ENCODE measurements around the gene SMTNL2. TPM values are rescaled to one million over a fixed set of nuclear protein-coding genes. Genes with fewer than 3 reads are reported as not detected.

Gene SMTNL2
- total RNA-seq, 1 donor from 2014 or later = 22.0 TPM

GRCh38 chr17:4542003-4542725 lies 42.2 kb upstream of the SMTNL2 start:
- H3K27ac Mint-ChIP-seq (ENCODE audit: unreplicated experiment) = peak overlapping the region; percentile 55
- no peak for DNase-seq
- no peaks in the 10 kb centered on the region for H3K27me3 Mint-ChIP-seq (ENCODE audit: unreplicated experiment)
- no peak for TF ChIP-seq CTCF (IDR thresholded peaks at IDR 0.05; ENCODE audit: partially characterized antibody, unreplicated experiment)
- H3K4me3 Mint-ChIP-seq (ENCODE audit: unreplicated experiment) = no peak overlapping the region
- H3K9me3 Mint-ChIP-seq (ENCODE audit: unreplicated experiment) = peaks cover 1% of the 10 kb centered on the region
- H3K36me3 Mint-ChIP-seq (ENCODE audit: unreplicated experiment) = no peaks in the 10 kb centered on the region
- peaks cover 3% of the 10 kb centered on the region for H3K4me1 Mint-ChIP-seq (ENCODE audit: low read depth, unreplicated experiment)

- Mint-ChIP-seq H3K4me1 (ENCODE audit: low read depth, unreplicated experiment) (peaks cover 3% of the 10 kb centered on the region), H3K27ac (ENCODE audit: unreplicated experiment) (no peak overlapping the region), H3K36me3 (ENCODE audit: unreplicated experiment) (no peaks in the 10 kb centered on the region), H3K4me3 (ENCODE audit: unreplicated experiment) (no peak overlapping the region), H3K9me3 (ENCODE audit: unreplicated experiment) (no peaks in the 10 kb centered on the region), H3K27me3 (ENCODE audit: unreplicated experiment) (no peaks in the 10 kb centered on the region)
- no peak for DNase-seq
- no peak for TF ChIP-seq CTCF (IDR thresholded peaks at IDR 0.05; ENCODE audit: partially characterized antibody, unreplicated experiment)
These were observed 41.6 kb upstream of the SMTNL2 start for GRCh38 chr17:4542726-4543191.

GRCh38 chr17:4543557-4544026 lies 40.7 kb upstream of the SMTNL2 start:
- Mint-ChIP-seq H3K27ac (ENCODE audit: unreplicated experiment) (no peak overlapping the region), H3K27me3 (ENCODE audit: unreplicated experiment) (no peaks in the 10 kb centered on the region), H3K4me1 (ENCODE audit: low read depth, unreplicated experiment) (peaks cover 3% of the 10 kb centered on the region), H3K36me3 (ENCODE audit: unreplicated experiment) (no peaks in the 10 kb centered on the region), H3K9me3 (ENCODE audit: unreplicated experiment) (no peaks in the 10 kb centered on the region), H3K4me3 (ENCODE audit: unreplicated experiment) (no peak overlapping the region)
- DNase-seq = no peak
- TF ChIP-seq CTCF (IDR thresholded peaks at IDR 0.05; ENCODE audit: partially characterized antibody, unreplicated experiment) = no peak

- TF ChIP-seq CTCF (IDR thresholded peaks at IDR 0.05; ENCODE audit: partially characterized antibody, unreplicated experiment) = no peak
- peaks cover 3% of the 10 kb centered on the region for H3K4me1 Mint-ChIP-seq (ENCODE audit: low read depth, unreplicated experiment)
- H3K27ac Mint-ChIP-seq (ENCODE audit: unreplicated experiment) = no peak overlapping the region
- no peak overlapping the region for H3K4me3 Mint-ChIP-seq (ENCODE audit: unreplicated experiment)
- H3K9me3 Mint-ChIP-seq (ENCODE audit: unreplicated experiment) = no peaks in the 10 kb centered on the region
- no peak for DNase-seq
- no peaks in the 10 kb centered on the region for H3K36me3 Mint-ChIP-seq (ENCODE audit: unreplicated experiment)
- no peaks in the 10 kb centered on the region for H3K27me3 Mint-ChIP-seq (ENCODE audit: unreplicated experiment)
These were observed 40.0 kb upstream of the SMTNL2 start for GRCh38 chr17:4544135-4544950.

GRCh38 chr17:4544951-4545216 lies 39.4 kb upstream of the SMTNL2 start:
- H3K4me3 Mint-ChIP-seq (ENCODE audit: unreplicated experiment) = no peak overlapping the region
- H3K4me1 Mint-ChIP-seq (ENCODE audit: low read depth, unreplicated experiment) = peaks cover 3% of the 10 kb centered on the region
- no peak for TF ChIP-seq CTCF (IDR thresholded peaks at IDR 0.05; ENCODE audit: partially characterized antibody, unreplicated experiment)
- no peak for DNase-seq
- H3K27me3 Mint-ChIP-seq (ENCODE audit: unreplicated experiment) = no peaks in the 10 kb centered on the region
- H3K36me3 Mint-ChIP-seq (ENCODE audit: unreplicated experiment) = no peaks in the 10 kb centered on the region
- no peak overlapping the region for H3K27ac Mint-ChIP-seq (ENCODE audit: unreplicated experiment)
- no peaks in the 10 kb centered on the region for H3K9me3 Mint-ChIP-seq (ENCODE audit: unreplicated experiment)
